ENCODE measurements around the gene NCOA7.

The NCOA7 gene

DNA sequence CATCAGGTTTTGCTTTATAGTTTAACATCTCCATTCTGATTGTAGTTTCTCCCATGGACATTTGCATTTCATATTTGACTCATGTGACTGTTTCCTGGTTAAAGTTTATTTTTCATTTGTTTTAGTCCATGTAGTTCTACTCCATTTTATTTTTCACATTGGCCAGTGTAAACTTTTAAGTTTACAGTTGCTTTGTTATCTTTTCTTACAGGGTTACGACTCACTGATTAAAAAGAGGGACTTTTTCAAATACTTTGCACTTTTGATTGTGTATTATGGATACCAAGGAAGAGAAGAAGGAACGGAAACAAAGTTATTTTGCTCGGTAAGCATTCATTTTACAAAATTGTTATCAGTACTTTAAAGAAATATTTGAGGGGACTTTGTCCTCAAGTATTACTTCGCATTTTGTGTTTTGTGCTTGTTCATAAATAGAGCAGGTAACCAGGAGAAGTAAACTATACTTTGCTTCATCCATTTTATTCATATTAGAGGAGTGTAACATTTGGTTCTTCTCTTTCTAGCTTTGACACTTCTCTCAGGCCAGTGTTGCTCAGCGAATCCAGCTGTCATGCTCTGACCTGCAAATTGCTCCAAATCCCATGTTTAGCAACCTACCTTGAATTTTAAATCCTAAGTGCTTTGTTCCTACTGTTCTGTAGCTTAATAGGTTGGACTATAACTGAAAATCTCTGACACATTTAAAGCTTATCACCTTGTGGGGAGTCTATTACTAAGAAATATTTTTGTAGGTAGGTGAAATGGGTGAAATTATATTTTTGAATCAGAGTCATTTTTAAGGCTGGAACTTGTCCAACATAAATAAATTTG is 24.5 kb downstream of the NCOA7 start:
- ATAC-seq = no peak

DNA sequence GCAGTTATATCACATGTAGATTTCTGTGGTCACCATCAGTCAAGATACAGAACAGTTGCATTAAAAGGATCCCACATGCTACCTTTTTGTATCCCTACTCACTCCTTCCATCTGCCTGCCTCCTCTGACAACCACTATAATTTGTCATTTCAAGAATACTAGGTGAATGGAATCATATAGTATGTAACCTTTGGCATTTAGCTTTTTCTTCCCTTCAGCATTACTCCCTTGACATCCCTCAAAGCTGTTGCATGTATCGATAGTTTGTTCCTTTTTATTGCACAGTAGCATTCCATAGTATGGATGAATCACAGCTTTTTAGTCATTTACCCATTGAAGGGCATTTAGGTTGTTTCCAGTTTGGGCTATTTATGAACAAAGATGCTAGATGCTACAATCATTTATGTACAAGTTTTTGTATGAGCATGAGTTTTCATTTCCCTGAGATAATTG is 26.1 kb downstream of the NCOA7 start:
- no peak for ATAC-seq

- no peak for ATAC-seq
Measured at GRCh38 chr6:125818225-125818657, 27.5 kb downstream of the NCOA7 start.

DNA sequence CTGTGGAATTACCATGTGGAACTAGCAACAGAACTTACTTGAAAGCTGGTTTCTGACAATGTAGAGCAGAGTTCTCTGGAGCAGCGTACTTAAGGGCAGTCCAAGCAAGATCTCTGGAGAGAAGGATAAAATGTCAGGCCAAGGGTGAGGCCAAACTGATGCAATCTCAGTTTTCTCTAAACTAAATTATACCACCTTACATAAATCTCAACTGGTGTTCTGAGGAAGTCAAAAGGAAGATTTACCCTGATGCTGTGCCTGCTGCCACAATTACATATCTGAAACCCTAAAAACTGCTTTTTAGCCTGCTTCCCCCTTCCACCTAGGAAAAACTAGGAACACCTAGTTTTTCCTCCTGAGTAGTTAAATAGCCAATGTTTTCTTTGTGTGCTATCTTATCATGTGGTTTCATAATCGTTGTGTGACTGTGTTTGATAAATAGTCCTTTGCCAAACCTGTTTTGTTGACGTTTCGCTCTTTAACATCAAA is 28.1 kb downstream of the NCOA7 start:
- no peak for ATAC-seq

- no peak for ATAC-seq
Measured at GRCh38 chr6:125819535-125820326, 29.0 kb downstream of the NCOA7 start.

DNA sequence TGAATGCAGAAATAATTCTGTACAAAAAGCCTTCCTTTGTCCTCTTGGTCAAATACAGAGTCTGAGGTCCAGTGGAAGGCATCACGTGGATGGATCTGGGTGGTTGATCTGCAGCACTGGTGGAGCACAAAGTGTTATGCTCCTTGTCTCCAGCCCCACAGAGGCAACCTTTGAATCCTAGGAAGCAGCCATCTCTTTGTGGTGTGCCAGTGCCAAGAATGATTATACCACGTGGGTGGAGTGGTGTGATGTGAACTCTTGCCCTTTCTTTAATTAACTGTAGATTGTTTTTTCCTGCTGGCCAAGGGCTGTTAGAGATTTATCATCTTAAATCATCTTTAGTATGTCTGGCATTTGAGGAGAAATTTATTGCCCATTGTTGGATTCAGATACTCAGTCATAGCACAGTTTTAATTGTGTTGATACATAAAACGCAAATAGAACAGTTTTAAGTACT is 31.1 kb downstream of the NCOA7 start:
- no peak for ATAC-seq

DNA sequence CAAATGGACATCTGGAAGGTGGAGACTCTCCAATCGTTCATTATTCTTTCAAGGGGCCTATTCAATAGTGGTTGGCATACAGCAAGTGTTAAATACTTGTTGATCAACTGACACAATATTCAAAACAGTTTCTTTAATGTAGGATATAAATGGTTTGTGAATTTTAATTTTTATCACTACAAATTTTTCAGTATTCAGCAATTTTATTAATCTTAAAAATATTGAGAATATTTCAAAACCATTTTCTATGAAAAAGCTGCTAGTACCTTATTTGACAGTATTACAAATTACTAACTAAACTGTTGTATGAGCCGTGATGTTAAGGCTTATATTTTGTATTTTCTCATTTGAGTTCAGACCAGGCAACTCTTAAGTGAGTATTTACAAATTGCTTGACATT is 32.4 kb downstream of the NCOA7 start:
- no peak for ATAC-seq

DNA sequence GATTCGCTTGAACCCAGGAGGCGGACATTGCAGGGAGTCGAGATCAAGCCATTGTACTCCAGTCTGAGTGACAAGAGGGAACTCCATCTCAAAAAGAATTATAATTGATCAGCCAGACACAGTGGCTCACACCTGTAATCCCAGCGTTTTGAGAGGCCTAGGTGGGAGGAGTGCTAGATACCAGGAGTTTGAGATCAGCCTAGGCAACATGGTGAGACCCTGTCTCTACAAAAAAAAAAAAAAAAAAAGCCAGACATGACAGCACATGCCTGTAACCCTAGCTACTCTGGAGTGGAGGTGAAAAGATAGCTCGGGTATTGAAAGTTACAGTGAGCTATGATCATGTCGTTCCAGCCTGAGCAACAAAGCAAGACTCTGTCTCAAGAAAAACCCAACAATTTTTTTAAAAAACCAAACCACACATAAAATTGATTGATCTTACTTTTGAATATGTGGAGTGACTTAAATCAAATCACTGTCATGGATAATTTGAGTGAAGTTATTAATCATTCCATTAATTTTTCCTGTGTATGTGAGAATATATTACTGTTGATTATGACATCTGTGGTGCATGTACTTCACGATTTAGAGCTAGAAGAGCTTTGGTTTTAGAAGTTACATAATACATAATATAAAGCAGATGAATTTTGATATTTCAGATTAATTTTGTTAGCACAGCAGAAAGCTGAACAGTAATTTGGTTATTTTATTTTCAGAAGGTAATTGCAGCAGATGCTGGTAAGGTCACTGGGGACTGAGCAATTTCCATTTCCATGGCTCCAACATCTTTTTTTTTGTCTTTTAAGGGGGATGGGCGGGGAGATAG is 34.4 kb downstream of the NCOA7 start:
- no peak for ATAC-seq

- ATAC-seq = no peak
Measured at GRCh38 chr6:125826695-125827463, 36.1 kb downstream of the NCOA7 start.

GRCh38 chr6:125827788-125828320 is 37.1 kb downstream of the NCOA7 start:
- ATAC-seq = no peak

- ATAC-seq = no peak
Measured at GRCh38 chr6:125828476-125829039, 37.8 kb downstream of the NCOA7 start.

DNA sequence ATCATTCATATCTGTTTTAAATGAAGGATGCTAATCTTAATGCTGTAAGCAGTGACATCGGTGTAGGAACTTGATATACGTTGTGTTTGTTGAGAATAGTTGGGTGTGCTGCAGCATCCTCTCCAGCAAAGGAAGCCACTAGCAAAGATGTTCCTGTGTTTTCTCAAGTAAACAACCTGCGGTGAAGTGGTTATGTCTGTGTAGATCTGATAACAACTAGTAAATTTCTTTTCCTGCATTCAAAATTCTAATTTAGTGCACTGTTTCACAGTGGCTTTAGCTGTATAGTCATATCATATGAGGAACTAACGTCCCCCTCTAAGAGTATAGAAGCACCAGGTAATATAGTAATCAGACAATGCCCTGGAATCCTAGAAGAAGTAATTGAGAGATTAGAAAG is 38.7 kb downstream of the NCOA7 start:
- no peak for ATAC-seq

DNA sequence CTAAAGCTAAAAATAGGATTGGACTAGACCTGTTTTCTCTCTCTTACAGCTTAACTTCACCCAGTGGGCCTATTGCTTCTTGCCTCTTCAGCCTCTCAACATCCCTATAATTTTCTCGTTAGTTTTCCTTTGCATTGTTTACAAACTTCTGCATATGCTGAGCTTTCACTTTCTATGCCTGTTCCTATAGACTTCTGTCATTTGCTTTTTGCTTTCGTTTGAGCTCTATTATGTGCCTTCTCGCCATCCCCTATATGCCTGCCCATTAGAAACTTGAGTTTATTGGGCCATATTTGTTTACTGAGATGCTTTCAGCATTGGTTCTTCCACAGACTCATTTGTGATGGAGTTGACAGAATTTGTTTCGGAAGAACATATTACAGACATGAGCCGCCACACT is 40.9 kb downstream of the NCOA7 start:
- no peak for ATAC-seq

- no peak for ATAC-seq
Measured at GRCh38 chr6:125832391-125833117, 41.8 kb downstream of the NCOA7 start.

- no peak for ATAC-seq
Measured at GRCh38 chr6:125834348-125834747, 43.6 kb downstream of the NCOA7 start.

DNA sequence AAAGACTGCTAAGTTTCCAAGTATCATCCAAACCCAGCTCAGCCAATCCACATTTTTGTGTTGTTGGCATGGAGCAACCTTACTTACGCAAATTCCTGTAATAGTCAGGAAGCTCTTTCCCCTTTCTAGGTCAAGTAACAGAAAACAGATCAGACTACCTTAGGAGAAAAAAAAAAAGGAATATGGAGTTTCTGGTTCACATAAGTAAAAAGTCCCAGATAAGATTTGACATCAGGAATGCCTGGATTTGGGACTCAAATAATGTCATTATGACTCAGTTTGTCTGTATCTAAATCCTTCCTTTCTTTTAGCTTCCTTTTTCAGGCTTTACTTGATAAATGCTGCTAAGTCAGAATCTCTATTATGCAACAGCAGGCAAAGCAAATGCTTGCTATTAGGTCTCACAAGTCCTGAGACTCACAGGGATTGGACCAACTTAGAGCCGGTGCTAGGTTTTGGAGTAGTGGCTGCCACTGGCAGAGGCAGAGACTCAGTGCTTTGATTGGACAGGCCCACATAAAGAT is 44.5 kb downstream of the NCOA7 start:
- no peak for ATAC-seq

DNA sequence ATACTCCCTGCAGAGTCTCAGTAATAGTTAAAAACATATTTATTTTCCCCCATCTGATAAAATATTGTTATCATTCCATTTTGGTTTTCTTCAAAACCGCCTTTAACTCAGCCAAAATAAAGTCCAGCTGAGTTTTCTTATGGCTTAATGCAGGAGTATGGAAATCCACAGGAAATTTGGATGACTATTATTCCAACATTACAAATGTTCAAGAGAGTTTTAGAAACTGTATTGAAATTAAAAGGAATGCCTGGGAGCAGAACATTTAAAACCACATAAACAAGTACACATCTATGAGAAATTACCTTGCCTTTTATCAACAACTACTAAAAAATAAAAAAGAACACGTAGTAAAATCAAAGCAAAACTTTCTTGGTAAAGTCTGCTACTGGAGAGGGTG is 45.7 kb downstream of the NCOA7 start:
- no peak for ATAC-seq

DNA sequence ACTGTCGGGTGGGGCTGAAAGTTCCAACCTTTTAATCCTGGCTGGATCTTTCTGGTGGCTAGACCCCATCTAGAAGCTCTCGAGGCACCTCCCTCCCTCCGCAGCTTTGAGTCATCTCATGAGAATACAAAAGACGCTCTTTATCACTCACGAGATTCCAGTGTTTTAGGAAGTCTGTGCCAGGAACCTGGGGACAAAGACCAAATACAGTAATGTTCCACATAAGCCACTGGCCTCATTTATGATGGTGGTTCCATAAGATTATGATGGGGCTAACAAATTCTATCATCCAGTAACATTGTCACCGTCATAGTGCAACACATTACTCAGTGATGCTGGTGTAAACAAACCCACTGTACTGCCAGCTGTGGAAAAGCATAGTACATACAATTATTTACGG is 48.7 kb downstream of the NCOA7 start:
- no peak for ATAC-seq

GRCh38 chr6:125839879-125840278 is 49.1 kb downstream of the NCOA7 start:
- no peak for ATAC-seq

GRCh38 chr6:125841356-125842090 is 50.8 kb downstream of the NCOA7 start:
- ATAC-seq = no peak

Data from activated CD4-positive, CD25-positive, alpha-beta regulatory T cell treated with anti-CD3 and anti-CD28 coated beads, Interleukin-2, amount 50 U/mL, for 24 hours (primary cell).